Measurements from ENCODE around the gene FOS. TPM values are rescaled to one million over a fixed set of nuclear protein-coding genes. Genes with fewer than 3 reads are reported as not detected.

The FOS gene
- total and polyA plus RNA-seq, 2 donors (not counting 1 experiment from before 2014, with no cell fraction given), result 103 to 4,077 TPM

DNA sequence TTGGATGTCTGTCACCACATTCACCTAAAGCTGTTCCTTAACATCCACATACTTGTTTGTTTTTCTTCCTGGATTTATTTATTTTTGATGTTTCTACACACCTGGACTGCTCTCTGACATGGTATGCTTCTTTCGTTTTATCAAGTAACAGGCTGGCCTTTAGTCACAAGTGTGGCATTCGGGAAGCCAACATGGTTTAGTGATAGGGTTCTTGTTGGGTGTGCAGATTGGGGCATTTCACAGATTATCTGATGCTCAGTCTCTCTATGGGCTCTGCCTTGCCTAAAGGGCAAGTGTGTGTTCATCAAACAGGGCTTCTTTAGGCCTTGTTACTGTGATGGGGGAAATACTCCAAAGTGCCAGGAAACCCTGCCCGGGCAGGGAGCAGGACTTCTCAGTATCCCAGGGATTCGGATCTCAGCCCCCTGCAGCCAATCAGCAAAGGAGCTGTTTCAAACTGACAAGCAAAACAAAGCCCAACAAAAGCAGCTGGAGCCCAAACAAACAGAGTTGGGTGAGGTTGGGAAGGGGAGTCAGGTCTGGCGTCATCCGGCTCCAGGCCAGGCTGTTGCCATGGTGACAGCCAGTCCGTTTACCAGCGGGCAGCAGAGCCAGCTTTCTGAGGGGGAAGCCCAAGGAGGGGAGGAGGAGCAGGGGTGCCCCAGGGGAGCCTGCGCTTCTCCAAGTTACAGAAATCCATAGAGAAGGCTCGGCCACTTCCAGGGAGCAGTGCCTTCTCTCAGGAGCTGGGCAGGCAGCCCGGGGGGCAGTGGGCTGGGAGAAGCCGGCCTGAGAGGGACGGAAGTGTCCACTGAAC is 31.9 kb downstream of the FOS start:
- H3K9me3 Mint-ChIP-seq (ENCODE audit: insufficient read depth), result no peaks in the 10 kb centered on the region
- H3K4me3 Mint-ChIP-seq, result no peak overlapping the region
- Histone ChIP-seq H3K27me3 (replicated peaks in 1 of 4; ENCODE audit: control extremely low read depth in 1 of 4, control insufficient read depth in 3 of 4, insufficient read depth in 4 of 4, low read length in 3 of 4) (no peaks in the 10 kb centered on the region), H2AFZ (ENCODE audit: insufficient read depth, low read depth, low read length, poor library complexity, severe bottlenecking) (no peak overlapping the region), H3K36me3 (replicated peaks in 1 of 2; ENCODE audit: control extremely low read depth in 1 of 2, control insufficient read depth in 1 of 2, extremely low read depth in 1 of 2, insufficient read depth in 2 of 2, low read length in 1 of 2) (no peaks in the 10 kb centered on the region), H4K20me1 (ENCODE audit: control insufficient read depth, insufficient read depth, low read length, poor library complexity, severe bottlenecking) (no peaks in the 10 kb centered on the region), H3K27ac (ENCODE audit: low read length in 2 of 2) (no peak overlapping the region), H3K4me2 (replicated peaks; ENCODE audit: low read depth, low read length, poor library complexity, severe bottlenecking) (no peak overlapping the region), H3K4me3 (ENCODE audit: control extremely low read depth in 1 of 5, extremely low read depth in 1 of 5, insufficient read depth in 1 of 5, low read depth in 2 of 5, low read length in 4 of 5) (no peak overlapping the region), H3K4me1 (ENCODE audit: control insufficient read depth in 2 of 2, insufficient read depth in 2 of 2, low read length in 2 of 2) (peaks cover 3 to 13% of the 10 kb centered on the region in 2 donors), H3K9me3 (ENCODE audit: control extremely low read depth in 1 of 3, control insufficient read depth in 2 of 3, insufficient read depth in 1 of 3, low read length in 2 of 3) (no peaks in the 10 kb centered on the region), H3K79me2 (ENCODE audit: control insufficient read depth, insufficient read depth, low read length) (no peaks in the 10 kb centered on the region), H3K9ac (ENCODE audit: low read length) (no peak overlapping the region)
- H3K27ac Mint-ChIP-seq, result no peak overlapping the region
- H3K4me1 Mint-ChIP-seq, result peaks cover 12% of the 10 kb centered on the region
- CTCF ChIA-PET, result interaction anchor here (1.1 to 14.0 kb wide), 7 partner anchors 143 to 251 kb away, joined by 3 to 221 read pairs (median 12); no protein-coding TSS in a partner anchor
- ATAC-seq (ENCODE audit: low read depth) (no peak), DNase-seq (no peak)
- intact Hi-C loops (cut with micrococcal nuclease), result no loop called here
- TF ChIP-seq EZH2 (IDR thresholded peaks at IDR 0.05; ENCODE audit: borderline replicate concordance, insufficient read depth, low read depth, low read length, poor library complexity, severe bottlenecking), result no peak
- TF ChIP-seq, protein P1, sequence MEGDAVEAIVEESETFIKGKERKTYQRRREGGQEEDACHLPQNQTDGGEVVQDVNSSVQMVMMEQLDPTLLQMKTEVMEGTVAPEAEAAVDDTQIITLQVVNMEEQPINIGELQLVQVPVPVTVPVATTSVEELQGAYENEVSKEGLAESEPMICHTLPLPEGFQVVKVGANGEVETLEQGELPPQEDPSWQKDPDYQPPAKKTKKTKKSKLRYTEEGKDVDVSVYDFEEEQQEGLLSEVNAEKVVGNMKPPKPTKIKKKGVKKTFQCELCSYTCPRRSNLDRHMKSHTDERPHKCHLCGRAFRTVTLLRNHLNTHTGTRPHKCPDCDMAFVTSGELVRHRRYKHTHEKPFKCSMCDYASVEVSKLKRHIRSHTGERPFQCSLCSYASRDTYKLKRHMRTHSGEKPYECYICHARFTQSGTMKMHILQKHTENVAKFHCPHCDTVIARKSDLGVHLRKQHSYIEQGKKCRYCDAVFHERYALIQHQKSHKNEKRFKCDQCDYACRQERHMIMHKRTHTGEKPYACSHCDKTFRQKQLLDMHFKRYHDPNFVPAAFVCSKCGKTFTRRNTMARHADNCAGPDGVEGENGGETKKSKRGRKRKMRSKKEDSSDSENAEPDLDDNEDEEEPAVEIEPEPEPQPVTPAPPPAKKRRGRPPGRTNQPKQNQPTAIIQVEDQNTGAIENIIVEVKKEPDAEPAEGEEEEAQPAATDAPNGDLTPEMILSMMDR (IDR thresholded peaks at IDR 0.05), result no peak
- 85% methylated on average over 13 of the region's 13 CpGs for WGBS (ENCODE audit: insufficient coverage)
- H3K27me3 Mint-ChIP-seq, result peaks cover 6% of the 10 kb centered on the region
- POLR2A ChIA-PET, result no interaction called here

DNA sequence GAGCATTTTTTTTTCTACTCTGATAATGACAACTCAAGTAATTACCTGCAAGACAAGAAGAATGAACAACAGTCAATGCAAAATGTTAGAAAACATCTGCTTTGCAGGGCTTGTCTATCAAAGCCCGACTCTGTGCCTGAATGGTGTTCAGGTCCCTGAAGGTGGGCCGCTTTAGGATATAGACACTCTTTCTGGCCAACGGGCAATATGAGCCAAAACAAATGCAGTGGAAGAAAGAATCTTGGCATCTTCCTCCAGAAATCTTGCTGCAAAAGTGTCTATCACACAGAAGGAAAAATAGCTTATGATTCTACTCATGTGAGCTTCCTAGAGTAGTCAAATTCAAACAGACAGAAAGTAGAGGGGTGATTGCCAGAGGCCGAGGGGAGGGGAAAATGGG is 32.7 kb downstream of the FOS start:
- TF ChIP-seq, protein P1 (IDR thresholded peaks at IDR 0.05), result no peak
- TF ChIP-seq EZH2 (IDR thresholded peaks at IDR 0.05; ENCODE audit: borderline replicate concordance, insufficient read depth, low read depth, low read length, poor library complexity, severe bottlenecking), result no peak
- Mint-ChIP-seq H3K4me3 (no peak overlapping the region), H3K27me3 (peaks cover 10% of the 10 kb centered on the region), H3K4me1 (peaks cover 12% of the 10 kb centered on the region), H3K27ac (no peak overlapping the region), H3K9me3 (ENCODE audit: insufficient read depth) (no peaks in the 10 kb centered on the region)
- POLR2A ChIA-PET, result no interaction called here
- H3K27me3 ChIP-seq (replicated peaks in 1 of 4; ENCODE audit: control extremely low read depth in 1 of 4, control insufficient read depth in 3 of 4, insufficient read depth in 4 of 4, low read length in 3 of 4), result no peaks in the 10 kb centered on the region
- peaks cover 3 to 13% of the 10 kb centered on the region in 2 donors for H3K4me1 ChIP-seq (ENCODE audit: control insufficient read depth in 2 of 2, insufficient read depth in 2 of 2, low read length in 2 of 2)
- H3K4me3 ChIP-seq (ENCODE audit: control extremely low read depth in 1 of 5, extremely low read depth in 1 of 5, insufficient read depth in 1 of 5, low read depth in 2 of 5, low read length in 4 of 5), result no peak overlapping the region
- CTCF ChIA-PET, result interaction anchor here (0.7 to 14.0 kb wide), 4 partner anchors 88 to 251 kb away, joined by 3 to 221 read pairs (median 52); no protein-coding TSS in a partner anchor
- H3K9me3 ChIP-seq (ENCODE audit: control extremely low read depth in 1 of 3, control insufficient read depth in 2 of 3, insufficient read depth in 1 of 3, low read length in 2 of 3), result no peaks in the 10 kb centered on the region
- H3K9ac ChIP-seq (ENCODE audit: low read length), result no peak overlapping the region
- no peak for ATAC-seq (ENCODE audit: low read depth)
- intact Hi-C loops (cut with micrococcal nuclease), result no loop called here
- H3K36me3 ChIP-seq (replicated peaks in 1 of 2; ENCODE audit: control extremely low read depth in 1 of 2, control insufficient read depth in 1 of 2, extremely low read depth in 1 of 2, insufficient read depth in 2 of 2, low read length in 1 of 2), result no peaks in the 10 kb centered on the region
- H3K27ac ChIP-seq (ENCODE audit: low read length in 2 of 2), result no peak overlapping the region
- no peaks in the 10 kb centered on the region for H4K20me1 ChIP-seq (ENCODE audit: control insufficient read depth, insufficient read depth, low read length, poor library complexity, severe bottlenecking)
- no peak overlapping the region for H2AFZ ChIP-seq (ENCODE audit: insufficient read depth, low read depth, low read length, poor library complexity, severe bottlenecking)
- no peak overlapping the region for H3K4me2 ChIP-seq (replicated peaks; ENCODE audit: low read depth, low read length, poor library complexity, severe bottlenecking)
- DNase-seq, result no peak
- 100% methylated on average over 3 of the region's 4 CpGs for WGBS (ENCODE audit: insufficient coverage)
- H3K79me2 ChIP-seq (ENCODE audit: control insufficient read depth, insufficient read depth, low read length), result no peaks in the 10 kb centered on the region
